ENCODE results near the gene PPARG.

Gene PPARG

DNA sequence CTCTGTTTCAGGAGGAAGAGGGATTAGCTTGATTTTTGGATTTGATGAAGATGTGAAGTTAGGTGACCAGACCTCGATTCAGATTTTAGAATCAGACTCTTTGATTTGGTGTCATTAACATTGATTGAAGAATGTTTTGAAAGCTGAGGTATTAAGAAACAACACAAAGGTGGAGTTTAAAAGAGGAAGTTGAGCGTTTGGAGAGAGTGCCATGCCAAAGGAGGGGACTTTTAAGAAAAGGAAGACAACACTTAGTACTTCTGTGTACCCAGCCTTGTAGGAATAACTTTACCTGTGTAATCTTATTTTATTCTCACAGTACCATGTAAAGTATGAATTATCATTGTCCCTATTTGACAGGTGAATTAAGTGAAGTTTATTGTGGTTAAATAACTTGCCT is 34.4 kb downstream of the PPARG start:
- no peaks in the 10 kb centered on the region for H3K79me2 ChIP-seq
- H3K4me1 ChIP-seq: no peaks in the 10 kb centered on the region
- H3K4me2 ChIP-seq (ENCODE audit: low read length): no peak overlapping the region
- no peaks in the 10 kb centered on the region for H3K27me3 ChIP-seq (ENCODE audit: control insufficient read depth, insufficient read depth, low read length)
- no peaks in the 10 kb centered on the region for H3K36me3 ChIP-seq (ENCODE audit: control insufficient read depth, insufficient read depth, low read length)
- no peak overlapping the region for H3K27ac ChIP-seq
- H3K9ac ChIP-seq: no peak overlapping the region
- no peak overlapping the region for H3K4me3 ChIP-seq (ENCODE audit: low read depth, low read length)
- H2AFZ ChIP-seq: no peak overlapping the region
- no peaks in the 10 kb centered on the region for H3K9me3 ChIP-seq (ENCODE audit: control insufficient read depth, low read length)
- TF ChIP-seq, protein P1, sequence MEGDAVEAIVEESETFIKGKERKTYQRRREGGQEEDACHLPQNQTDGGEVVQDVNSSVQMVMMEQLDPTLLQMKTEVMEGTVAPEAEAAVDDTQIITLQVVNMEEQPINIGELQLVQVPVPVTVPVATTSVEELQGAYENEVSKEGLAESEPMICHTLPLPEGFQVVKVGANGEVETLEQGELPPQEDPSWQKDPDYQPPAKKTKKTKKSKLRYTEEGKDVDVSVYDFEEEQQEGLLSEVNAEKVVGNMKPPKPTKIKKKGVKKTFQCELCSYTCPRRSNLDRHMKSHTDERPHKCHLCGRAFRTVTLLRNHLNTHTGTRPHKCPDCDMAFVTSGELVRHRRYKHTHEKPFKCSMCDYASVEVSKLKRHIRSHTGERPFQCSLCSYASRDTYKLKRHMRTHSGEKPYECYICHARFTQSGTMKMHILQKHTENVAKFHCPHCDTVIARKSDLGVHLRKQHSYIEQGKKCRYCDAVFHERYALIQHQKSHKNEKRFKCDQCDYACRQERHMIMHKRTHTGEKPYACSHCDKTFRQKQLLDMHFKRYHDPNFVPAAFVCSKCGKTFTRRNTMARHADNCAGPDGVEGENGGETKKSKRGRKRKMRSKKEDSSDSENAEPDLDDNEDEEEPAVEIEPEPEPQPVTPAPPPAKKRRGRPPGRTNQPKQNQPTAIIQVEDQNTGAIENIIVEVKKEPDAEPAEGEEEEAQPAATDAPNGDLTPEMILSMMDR (IDR thresholded peaks at IDR 0.05): no peak

DNA sequence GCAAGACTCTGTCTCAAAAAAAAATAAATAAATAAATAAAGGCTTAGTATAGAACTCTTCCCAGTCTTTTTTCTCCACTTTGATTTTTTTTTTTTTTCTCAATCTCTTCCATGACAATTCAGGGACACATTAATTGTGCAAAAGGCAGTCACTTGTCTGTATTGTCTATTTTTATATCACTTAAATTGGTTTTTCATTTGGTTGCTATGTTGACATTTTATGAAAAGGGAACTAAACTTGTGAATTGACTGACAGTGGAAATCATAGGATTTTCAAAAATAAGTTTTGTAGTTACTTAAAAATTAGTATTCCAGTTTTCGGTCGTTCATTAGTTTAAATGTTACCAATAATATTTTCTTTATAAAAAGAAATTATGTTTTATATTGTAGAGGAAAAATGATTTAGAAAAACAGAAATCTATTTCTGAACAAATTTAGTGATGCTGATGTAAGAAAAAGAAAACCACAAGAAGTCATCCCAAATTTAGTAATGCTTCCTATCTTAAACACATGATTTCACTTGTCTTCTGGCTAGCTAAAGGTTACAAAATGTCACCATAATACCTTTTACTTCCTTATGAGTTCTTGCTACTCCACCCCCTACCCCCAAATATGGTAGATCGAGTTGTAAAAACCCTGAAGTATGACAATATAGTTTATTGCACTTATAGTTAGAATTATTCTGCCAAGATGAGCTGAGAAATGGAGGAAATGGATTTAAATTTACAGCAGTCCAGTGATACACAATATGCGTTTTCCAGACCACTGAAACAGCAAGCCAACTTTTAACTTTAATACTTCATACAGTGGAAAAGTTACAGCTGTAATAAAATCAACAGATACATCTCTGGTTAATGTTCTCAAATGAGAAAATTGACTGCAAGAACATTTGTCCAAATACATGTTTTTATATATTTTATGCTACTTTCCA is 37.0 kb downstream of the PPARG start:
- H3K27ac ChIP-seq: no peak overlapping the region
- H3K4me1 ChIP-seq: no peaks in the 10 kb centered on the region
- H2AFZ ChIP-seq: no peak overlapping the region
- TF ChIP-seq, protein P1 (IDR thresholded peaks at IDR 0.05): no peak
- H3K9ac ChIP-seq: no peak overlapping the region
- H3K36me3 ChIP-seq (ENCODE audit: control insufficient read depth, insufficient read depth, low read length): no peaks in the 10 kb centered on the region
- H3K79me2 ChIP-seq: no peaks in the 10 kb centered on the region
- no peaks in the 10 kb centered on the region for H3K27me3 ChIP-seq (ENCODE audit: control insufficient read depth, insufficient read depth, low read length)
- no peak overlapping the region for H3K4me3 ChIP-seq (ENCODE audit: low read depth, low read length)
- no peak overlapping the region for H3K4me2 ChIP-seq (ENCODE audit: low read length)
- no peaks in the 10 kb centered on the region for H3K9me3 ChIP-seq (ENCODE audit: control insufficient read depth, low read length)

DNA sequence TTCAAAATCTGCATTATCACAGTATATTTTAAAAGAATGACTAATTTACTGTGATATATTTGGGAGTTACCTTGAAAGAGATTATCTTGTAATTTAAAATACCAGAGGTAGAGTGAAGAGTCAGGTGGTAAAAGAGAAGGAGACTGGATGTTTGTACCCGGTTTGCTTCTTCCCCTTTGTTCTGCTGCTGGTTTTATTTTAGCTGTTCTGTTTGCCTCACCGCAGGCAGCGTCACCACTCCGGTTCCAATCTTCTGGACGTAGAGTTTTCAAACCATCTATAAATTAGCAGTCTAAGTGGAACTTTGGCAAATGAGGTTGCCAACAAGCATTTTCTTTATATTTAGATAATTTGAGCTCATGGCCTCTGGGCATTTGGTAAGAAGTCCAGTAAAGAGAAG is 38.2 kb downstream of the PPARG start:
- H3K27me3 ChIP-seq (ENCODE audit: control insufficient read depth, insufficient read depth, low read length): no peaks in the 10 kb centered on the region
- H2AFZ ChIP-seq: no peak overlapping the region
- TF ChIP-seq, protein P1 (IDR thresholded peaks at IDR 0.05): no peak
- no peaks in the 10 kb centered on the region for H3K4me1 ChIP-seq
- no peak overlapping the region for H3K27ac ChIP-seq
- no peaks in the 10 kb centered on the region for H3K36me3 ChIP-seq (ENCODE audit: control insufficient read depth, insufficient read depth, low read length)
- H3K79me2 ChIP-seq: no peaks in the 10 kb centered on the region
- no peaks in the 10 kb centered on the region for H3K9me3 ChIP-seq (ENCODE audit: control insufficient read depth, low read length)
- H3K9ac ChIP-seq: no peak overlapping the region
- no peak overlapping the region for H3K4me2 ChIP-seq (ENCODE audit: low read length)
- no peak overlapping the region for H3K4me3 ChIP-seq (ENCODE audit: low read depth, low read length)

DNA sequence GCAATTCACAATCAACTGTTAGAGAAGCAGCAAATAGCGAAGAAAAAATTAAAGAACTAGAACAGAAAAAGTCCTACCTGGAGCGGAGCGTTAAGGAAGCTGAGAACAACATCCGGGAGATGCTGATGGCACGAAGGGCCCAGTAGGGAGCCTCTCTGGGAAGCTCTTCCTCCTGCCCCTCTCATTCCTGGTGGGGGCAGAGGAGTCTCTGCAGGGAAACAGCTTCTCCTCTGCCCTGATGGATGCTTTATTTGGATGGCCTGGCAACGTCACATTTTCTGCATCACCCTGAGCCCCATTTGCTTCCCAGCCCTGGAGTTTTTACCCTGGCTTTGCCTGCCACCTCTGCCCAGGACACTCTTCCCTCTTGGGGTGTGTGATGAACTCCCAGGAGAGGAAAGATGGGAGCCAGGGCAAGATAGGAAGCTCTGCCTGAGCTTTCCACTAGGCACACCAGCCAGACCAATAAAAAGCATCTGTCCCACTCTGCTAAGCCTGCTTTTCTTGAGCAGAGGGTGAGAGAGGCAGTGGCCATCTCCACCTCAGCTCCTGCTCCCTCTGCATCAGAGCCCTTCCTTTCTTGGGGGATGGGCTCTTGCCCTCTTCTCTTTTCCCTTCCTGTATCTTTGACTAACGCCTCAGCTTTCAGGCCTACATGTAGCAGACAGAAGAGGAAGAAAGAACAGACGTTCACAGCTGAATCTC is 39.4 kb downstream of the PPARG start:
- Histone ChIP-seq H3K9me3 (ENCODE audit: control insufficient read depth, low read length) (no peaks in the 10 kb centered on the region), H3K79me2 (no peaks in the 10 kb centered on the region), H3K9ac (no peak overlapping the region), H3K4me1 (no peaks in the 10 kb centered on the region), H3K27ac (no peak overlapping the region), H3K36me3 (ENCODE audit: control insufficient read depth, insufficient read depth, low read length) (no peaks in the 10 kb centered on the region), H3K27me3 (ENCODE audit: control insufficient read depth, insufficient read depth, low read length) (no peaks in the 10 kb centered on the region), H2AFZ (no peak overlapping the region), H3K4me3 (ENCODE audit: low read depth, low read length) (no peak overlapping the region), H3K4me2 (ENCODE audit: low read length) (no peak overlapping the region)
- TF ChIP-seq, protein P1 (IDR thresholded peaks at IDR 0.05): no peak
